ENCODE results near the gene STEEP1. TPM values are rescaled to one million over a fixed set of nuclear protein-coding genes. Genes with fewer than 3 reads are reported as not detected.

Gene STEEP1
- total RNA-seq, 1 experiment from 2014 or later = 25.8 TPM

DNA sequence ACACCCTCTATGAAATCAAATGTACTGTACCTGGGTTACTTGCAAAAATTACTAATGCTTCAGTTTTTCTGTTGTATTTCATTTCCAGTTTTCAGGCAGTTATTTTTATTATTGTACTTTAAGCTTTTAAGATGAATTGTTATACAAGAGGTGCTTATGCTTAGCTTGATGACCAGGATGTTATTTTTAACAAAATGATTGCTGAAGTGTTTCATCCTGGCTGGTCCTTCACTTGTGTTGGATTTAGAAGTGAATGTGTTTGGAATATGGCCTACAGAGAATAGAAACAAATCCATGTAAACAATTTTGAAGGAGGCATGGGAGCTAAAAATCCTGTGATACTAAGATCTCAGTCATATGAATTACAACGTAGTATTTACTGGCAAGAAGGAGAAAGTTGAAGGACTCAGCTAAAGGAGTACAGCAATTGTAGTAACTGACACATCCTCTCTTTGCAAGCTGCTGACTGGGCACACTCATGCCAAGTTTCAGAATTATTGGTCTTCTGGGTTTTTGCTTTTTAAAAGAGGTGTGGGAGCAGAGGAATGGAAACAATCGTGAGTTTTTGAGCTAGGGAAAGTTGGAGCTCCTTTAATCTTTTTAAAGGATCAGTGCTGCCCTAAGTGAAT lies 18.3 kb upstream of the STEEP1 start (continued):
- TF ChIP-seq, protein P1, sequence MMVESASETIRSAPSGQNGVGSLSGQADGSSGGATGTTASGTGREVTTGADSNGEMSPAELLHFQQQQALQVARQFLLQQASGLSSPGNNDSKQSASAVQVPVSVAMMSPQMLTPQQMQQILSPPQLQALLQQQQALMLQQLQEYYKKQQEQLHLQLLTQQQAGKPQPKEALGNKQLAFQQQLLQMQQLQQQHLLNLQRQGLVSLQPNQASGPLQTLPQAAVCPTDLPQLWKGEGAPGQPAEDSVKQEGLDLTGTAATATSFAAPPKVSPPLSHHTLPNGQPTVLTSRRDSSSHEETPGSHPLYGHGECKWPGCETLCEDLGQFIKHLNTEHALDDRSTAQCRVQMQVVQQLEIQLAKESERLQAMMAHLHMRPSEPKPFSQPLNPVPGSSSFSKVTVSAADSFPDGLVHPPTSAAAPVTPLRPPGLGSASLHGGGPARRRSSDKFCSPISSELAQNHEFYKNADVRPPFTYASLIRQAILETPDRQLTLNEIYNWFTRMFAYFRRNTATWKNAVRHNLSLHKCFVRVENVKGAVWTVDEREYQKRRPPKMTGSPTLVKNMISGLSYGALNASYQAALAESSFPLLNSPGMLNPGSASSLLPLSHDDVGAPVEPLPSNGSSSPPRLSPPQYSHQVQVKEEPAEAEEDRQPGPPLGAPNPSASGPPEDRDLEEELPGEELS (CRISPR knock-in tag; IDR thresholded peaks at IDR 0.05) = no peak
- TF ChIP-seq ZBTB21 (CRISPR knock-in tag; IDR thresholded peaks at IDR 0.05; ENCODE audit: borderline replicate concordance) (no peak), FOXJ3 (CRISPR knock-in tag; IDR thresholded peaks at IDR 0.05; ENCODE audit: borderline replicate concordance) (no peak), TEAD4 (CRISPR knock-in tag; IDR thresholded peaks at IDR 0.05) (no peak), PRRX2 (CRISPR knock-in tag; IDR thresholded peaks at IDR 0.05) (no peak), MYBL2 (CRISPR knock-in tag; IDR thresholded peaks at IDR 0.05) (no peak), ZNF396 (CRISPR knock-in tag; IDR thresholded peaks at IDR 0.05; ENCODE audit: borderline replicate concordance) (no peak)
- TF ChIP-seq, protein P2, sequence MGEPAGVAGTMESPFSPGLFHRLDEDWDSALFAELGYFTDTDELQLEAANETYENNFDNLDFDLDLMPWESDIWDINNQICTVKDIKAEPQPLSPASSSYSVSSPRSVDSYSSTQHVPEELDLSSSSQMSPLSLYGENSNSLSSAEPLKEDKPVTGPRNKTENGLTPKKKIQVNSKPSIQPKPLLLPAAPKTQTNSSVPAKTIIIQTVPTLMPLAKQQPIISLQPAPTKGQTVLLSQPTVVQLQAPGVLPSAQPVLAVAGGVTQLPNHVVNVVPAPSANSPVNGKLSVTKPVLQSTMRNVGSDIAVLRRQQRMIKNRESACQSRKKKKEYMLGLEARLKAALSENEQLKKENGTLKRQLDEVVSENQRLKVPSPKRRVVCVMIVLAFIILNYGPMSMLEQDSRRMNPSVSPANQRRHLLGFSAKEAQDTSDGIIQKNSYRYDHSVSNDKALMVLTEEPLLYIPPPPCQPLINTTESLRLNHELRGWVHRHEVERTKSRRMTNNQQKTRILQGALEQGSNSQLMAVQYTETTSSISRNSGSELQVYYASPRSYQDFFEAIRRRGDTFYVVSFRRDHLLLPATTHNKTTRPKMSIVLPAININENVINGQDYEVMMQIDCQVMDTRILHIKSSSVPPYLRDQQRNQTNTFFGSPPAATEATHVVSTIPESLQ (CRISPR knock-in tag; IDR thresholded peaks at IDR 0.05) = no peak
- TF ChIP-seq, protein P3, sequence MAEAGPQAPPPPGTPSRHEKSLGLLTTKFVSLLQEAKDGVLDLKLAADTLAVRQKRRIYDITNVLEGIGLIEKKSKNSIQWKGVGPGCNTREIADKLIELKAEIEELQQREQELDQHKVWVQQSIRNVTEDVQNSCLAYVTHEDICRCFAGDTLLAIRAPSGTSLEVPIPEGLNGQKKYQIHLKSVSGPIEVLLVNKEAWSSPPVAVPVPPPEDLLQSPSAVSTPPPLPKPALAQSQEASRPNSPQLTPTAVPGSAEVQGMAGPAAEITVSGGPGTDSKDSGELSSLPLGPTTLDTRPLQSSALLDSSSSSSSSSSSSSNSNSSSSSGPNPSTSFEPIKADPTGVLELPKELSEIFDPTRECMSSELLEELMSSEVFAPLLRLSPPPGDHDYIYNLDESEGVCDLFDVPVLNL (CRISPR knock-in tag; IDR thresholded peaks at IDR 0.05; ENCODE audit: borderline replicate concordance, low read depth) = no peak
- TF ChIP-seq, protein P4, sequence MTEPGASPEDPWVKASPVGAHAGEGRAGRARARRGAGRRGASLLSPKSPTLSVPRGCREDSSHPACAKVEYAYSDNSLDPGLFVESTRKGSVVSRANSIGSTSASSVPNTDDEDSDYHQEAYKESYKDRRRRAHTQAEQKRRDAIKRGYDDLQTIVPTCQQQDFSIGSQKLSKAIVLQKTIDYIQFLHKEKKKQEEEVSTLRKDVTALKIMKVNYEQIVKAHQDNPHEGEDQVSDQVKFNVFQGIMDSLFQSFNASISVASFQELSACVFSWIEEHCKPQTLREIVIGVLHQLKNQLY (CRISPR knock-in tag; IDR thresholded peaks at IDR 0.05) = no peak
- TF ChIP-seq, protein P5, sequence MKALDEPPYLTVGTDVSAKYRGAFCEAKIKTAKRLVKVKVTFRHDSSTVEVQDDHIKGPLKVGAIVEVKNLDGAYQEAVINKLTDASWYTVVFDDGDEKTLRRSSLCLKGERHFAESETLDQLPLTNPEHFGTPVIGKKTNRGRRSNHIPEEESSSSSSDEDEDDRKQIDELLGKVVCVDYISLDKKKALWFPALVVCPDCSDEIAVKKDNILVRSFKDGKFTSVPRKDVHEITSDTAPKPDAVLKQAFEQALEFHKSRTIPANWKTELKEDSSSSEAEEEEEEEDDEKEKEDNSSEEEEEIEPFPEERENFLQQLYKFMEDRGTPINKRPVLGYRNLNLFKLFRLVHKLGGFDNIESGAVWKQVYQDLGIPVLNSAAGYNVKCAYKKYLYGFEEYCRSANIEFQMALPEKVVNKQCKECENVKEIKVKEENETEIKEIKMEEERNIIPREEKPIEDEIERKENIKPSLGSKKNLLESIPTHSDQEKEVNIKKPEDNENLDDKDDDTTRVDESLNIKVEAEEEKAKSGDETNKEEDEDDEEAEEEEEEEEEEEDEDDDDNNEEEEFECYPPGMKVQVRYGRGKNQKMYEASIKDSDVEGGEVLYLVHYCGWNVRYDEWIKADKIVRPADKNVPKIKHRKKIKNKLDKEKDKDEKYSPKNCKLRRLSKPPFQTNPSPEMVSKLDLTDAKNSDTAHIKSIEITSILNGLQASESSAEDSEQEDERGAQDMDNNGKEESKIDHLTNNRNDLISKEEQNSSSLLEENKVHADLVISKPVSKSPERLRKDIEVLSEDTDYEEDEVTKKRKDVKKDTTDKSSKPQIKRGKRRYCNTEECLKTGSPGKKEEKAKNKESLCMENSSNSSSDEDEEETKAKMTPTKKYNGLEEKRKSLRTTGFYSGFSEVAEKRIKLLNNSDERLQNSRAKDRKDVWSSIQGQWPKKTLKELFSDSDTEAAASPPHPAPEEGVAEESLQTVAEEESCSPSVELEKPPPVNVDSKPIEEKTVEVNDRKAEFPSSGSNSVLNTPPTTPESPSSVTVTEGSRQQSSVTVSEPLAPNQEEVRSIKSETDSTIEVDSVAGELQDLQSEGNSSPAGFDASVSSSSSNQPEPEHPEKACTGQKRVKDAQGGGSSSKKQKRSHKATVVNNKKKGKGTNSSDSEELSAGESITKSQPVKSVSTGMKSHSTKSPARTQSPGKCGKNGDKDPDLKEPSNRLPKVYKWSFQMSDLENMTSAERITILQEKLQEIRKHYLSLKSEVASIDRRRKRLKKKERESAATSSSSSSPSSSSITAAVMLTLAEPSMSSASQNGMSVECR (CRISPR knock-in tag; IDR thresholded peaks at IDR 0.05; ENCODE audit: borderline replicate concordance) = no peak
- TF ChIP-seq, protein P6, sequence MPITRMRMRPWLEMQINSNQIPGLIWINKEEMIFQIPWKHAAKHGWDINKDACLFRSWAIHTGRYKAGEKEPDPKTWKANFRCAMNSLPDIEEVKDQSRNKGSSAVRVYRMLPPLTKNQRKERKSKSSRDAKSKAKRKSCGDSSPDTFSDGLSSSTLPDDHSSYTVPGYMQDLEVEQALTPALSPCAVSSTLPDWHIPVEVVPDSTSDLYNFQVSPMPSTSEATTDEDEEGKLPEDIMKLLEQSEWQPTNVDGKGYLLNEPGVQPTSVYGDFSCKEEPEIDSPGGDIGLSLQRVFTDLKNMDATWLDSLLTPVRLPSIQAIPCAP (CRISPR knock-in tag; IDR thresholded peaks at IDR 0.05) = no peak

DNA sequence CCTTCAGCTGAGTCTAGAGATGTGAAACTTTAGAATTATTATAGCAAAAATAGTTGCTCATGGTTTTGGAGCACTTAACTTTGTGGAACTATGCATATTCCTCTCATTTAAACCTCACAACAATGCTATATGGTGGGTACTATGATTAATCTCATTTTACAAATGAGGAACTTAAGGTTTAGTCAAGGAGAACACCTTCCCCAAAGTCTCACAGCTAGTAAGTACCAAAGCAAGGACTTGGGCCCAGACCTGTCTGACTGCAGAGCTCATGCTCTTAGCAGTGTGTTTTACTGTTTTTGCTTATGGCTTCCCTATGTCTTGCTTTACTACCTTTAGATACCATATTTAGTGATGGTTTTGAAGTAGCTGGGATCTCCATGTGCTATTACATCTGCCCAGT lies 14.2 kb upstream of the STEEP1 start:
- peaks cover 2% of the 10 kb centered on the region; the same call in 1 of the 2 replicates for H3K36me3 Mint-ChIP-seq
- CTCF ChIA-PET = interaction anchor here (1.2 kb wide), 1 partner anchor 63 kb away, joined by 4 read pairs; no protein-coding TSS in a partner anchor
- POLR2A ChIA-PET = no interaction called here
- H3K9me3 Mint-ChIP-seq = no peaks in the 10 kb centered on the region
- no peak overlapping the region for H3K4me3 Mint-ChIP-seq
- DNase-seq (ENCODE audit: low spot score) (no peak), ATAC-seq (no peak)
- H3K27me3 Mint-ChIP-seq (ENCODE audit: low read depth) = no peaks in the 10 kb centered on the region
- no peak overlapping the region for H3K27ac Mint-ChIP-seq
- no peaks in the 10 kb centered on the region for H3K4me1 Mint-ChIP-seq
- TF ChIP-seq, protein P7, sequence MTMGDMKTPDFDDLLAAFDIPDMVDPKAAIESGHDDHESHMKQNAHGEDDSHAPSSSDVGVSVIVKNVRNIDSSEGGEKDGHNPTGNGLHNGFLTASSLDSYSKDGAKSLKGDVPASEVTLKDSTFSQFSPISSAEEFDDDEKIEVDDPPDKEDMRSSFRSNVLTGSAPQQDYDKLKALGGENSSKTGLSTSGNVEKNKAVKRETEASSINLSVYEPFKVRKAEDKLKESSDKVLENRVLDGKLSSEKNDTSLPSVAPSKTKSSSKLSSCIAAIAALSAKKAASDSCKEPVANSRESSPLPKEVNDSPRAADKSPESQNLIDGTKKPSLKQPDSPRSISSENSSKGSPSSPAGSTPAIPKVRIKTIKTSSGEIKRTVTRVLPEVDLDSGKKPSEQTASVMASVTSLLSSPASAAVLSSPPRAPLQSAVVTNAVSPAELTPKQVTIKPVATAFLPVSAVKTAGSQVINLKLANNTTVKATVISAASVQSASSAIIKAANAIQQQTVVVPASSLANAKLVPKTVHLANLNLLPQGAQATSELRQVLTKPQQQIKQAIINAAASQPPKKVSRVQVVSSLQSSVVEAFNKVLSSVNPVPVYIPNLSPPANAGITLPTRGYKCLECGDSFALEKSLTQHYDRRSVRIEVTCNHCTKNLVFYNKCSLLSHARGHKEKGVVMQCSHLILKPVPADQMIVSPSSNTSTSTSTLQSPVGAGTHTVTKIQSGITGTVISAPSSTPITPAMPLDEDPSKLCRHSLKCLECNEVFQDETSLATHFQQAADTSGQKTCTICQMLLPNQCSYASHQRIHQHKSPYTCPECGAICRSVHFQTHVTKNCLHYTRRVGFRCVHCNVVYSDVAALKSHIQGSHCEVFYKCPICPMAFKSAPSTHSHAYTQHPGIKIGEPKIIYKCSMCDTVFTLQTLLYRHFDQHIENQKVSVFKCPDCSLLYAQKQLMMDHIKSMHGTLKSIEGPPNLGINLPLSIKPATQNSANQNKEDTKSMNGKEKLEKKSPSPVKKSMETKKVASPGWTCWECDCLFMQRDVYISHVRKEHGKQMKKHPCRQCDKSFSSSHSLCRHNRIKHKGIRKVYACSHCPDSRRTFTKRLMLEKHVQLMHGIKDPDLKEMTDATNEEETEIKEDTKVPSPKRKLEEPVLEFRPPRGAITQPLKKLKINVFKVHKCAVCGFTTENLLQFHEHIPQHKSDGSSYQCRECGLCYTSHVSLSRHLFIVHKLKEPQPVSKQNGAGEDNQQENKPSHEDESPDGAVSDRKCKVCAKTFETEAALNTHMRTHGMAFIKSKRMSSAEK (CRISPR knock-in tag; IDR thresholded peaks at IDR 0.05; ENCODE audit: borderline replicate concordance) = no peak
- no peak for TF ChIP-seq ELF4 (CRISPR knock-in tag; IDR thresholded peaks at IDR 0.05; ENCODE audit: low read depth)
- TF ChIP-seq, protein P8, sequence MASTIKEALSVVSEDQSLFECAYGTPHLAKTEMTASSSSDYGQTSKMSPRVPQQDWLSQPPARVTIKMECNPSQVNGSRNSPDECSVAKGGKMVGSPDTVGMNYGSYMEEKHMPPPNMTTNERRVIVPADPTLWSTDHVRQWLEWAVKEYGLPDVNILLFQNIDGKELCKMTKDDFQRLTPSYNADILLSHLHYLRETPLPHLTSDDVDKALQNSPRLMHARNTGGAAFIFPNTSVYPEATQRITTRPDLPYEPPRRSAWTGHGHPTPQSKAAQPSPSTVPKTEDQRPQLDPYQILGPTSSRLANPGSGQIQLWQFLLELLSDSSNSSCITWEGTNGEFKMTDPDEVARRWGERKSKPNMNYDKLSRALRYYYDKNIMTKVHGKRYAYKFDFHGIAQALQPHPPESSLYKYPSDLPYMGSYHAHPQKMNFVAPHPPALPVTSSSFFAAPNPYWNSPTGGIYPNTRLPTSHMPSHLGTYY (CRISPR knock-in tag; IDR thresholded peaks at IDR 0.05) = no peak
